ENCODE results near the gene SF3B4.
"Not testable (repeated sequence)": the region's sequence is repeated elsewhere in the genome, so short reads cannot be mapped to it uniquely, and the experiment has no call there.

The SF3B4 gene

DNA sequence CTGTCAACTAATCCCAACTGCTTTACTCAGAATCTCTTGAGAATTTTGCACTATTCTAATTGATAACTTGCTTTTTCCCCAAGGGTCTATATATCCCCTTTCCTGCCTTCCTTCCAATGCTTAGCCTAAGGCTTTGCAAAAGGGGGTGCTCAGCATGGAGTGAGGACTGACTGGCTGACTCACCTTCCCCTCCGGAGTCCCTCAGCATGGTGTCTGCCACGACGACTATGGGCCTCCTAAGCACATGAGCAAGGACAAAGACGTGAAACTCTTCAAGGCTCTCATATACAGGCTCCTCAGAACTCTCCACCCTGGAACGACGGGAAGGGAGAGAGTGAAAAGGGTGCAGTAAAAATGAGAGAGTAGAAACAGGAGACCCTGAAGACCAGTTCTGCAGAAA lies 22.3 kb upstream of the SF3B4 start:
- Histone ChIP-seq H4K20me1 (no peaks in the 10 kb centered on the region), H3K4me1 (no peaks in the 10 kb centered on the region), H3K36me3 (no peaks in the 10 kb centered on the region), H3K9ac (no peak overlapping the region), H3K27me3 (no peaks in the 10 kb centered on the region), H3K9me3 (no peaks in the 10 kb centered on the region), H3K4me2 (no peak overlapping the region), H3K27ac (no peak overlapping the region), H3K4me3 (no peak overlapping the region)
- no peak for TF ChIP-seq Cebpa-rat (IDR thresholded peaks at IDR 0.05)

- Histone ChIP-seq H3K36me3 (no peaks in the 10 kb centered on the region), H3K9ac (no peak overlapping the region)
- TF ChIP-seq Cebpa-rat (IDR thresholded peaks at IDR 0.05): no peak
Measured at GRCh38 chr1:149945206-149945605, 17.6 kb upstream of the SF3B4 start.

DNA sequence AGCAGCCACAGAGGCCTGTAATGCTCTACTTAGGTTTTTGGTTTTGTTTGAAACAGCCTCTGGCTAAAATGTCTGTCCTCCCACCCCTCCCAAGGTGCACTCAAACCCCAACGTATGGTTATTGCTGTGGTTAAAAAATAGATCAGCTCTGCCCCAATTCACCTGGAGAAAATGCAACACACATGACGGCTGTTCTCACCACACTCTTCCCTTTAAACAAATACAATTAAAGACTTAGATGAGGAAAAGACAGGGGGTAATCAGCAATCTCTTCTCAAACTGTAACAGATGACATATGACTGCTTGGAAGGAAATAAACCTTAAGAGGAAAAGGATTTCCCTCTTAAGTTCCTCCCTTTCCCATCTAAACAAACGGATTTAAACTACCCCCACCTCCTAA lies 15.3 kb upstream of the SF3B4 start:
- no peak overlapping the region for H3K4me2 ChIP-seq
- H3K9ac ChIP-seq: no peak overlapping the region
- H3K9me3 ChIP-seq: no peaks in the 10 kb centered on the region
- H3K4me3 ChIP-seq: no peak overlapping the region
- no peaks in the 10 kb centered on the region for H3K36me3 ChIP-seq
- H3K27ac ChIP-seq: no peak overlapping the region
- no peaks in the 10 kb centered on the region for H3K27me3 ChIP-seq
- H4K20me1 ChIP-seq: no peaks in the 10 kb centered on the region
- no peak for TF ChIP-seq Cebpa-rat (IDR thresholded peaks at IDR 0.05)
- H3K4me1 ChIP-seq: no peaks in the 10 kb centered on the region

More at GRCh38 chr1:149945206-149945605, 17.6 kb upstream of the SF3B4 start:
- Histone ChIP-seq H3K4me3 (no peak overlapping the region), H3K27ac (no peak overlapping the region), H3K27me3 (no peaks in the 10 kb centered on the region), H4K20me1 (no peaks in the 10 kb centered on the region), H3K9me3 (no peaks in the 10 kb centered on the region), H3K4me1 (no peaks in the 10 kb centered on the region), H3K4me2 (no peak overlapping the region)

GRCh38 chr1:149942207-149942606 lies 14.6 kb upstream of the SF3B4 start:
- H4K20me1 ChIP-seq: no peaks in the 10 kb centered on the region
- no peak overlapping the region for H3K4me3 ChIP-seq
- no peaks in the 10 kb centered on the region for H3K9me3 ChIP-seq
- no peak overlapping the region for H3K9ac ChIP-seq
- no peaks in the 10 kb centered on the region for H3K36me3 ChIP-seq
- no peaks in the 10 kb centered on the region for H3K4me1 ChIP-seq
- no peak for TF ChIP-seq Cebpa-rat (IDR thresholded peaks at IDR 0.05)
- no peak overlapping the region for H3K4me2 ChIP-seq
- no peaks in the 10 kb centered on the region for H3K27me3 ChIP-seq
- H3K27ac ChIP-seq: no peak overlapping the region

DNA sequence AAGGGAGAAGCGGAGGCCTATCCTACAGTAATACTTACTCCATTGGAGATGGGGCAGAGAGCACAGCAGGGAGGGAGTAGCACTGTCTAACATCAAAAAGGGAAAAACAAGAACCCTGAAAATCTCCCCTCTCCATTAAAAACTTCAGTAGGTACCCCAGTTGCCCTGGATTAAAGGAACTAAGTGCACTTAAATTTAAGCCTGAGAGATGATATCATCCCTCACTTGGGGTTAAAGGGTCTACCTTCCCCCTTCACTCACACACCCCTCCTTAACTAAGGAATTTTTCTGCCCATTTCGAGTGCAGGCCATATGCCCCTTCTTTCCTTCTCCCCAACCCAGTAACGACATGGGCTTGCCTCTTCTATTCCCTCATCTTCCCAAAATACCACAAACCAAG lies 12.8 kb upstream of the SF3B4 start:
- no peak overlapping the region for H3K4me2 ChIP-seq
- H3K4me3 ChIP-seq: no peak overlapping the region
- no peaks in the 10 kb centered on the region for H3K9me3 ChIP-seq
- no peak overlapping the region for H3K9ac ChIP-seq
- H3K27me3 ChIP-seq: no peaks in the 10 kb centered on the region
- TF ChIP-seq Cebpa-rat (IDR thresholded peaks at IDR 0.05): no peak
- no peaks in the 10 kb centered on the region for H4K20me1 ChIP-seq
- no peaks in the 10 kb centered on the region for H3K36me3 ChIP-seq
- no peak overlapping the region for H3K27ac ChIP-seq
- H3K4me1 ChIP-seq: no peaks in the 10 kb centered on the region

GRCh38 chr1:149938668-149939003 lies 11.0 kb upstream of the SF3B4 start:
- not testable (repeated sequence) for H3K9ac ChIP-seq, H4K20me1 ChIP-seq, H3K36me3 ChIP-seq, H3K4me2 ChIP-seq, H3K9me3 ChIP-seq, H3K27me3 ChIP-seq, H3K27ac ChIP-seq, H3K4me1 ChIP-seq, H3K4me3 ChIP-seq

- Histone ChIP-seq H3K4me3 (no peak overlapping the region), H3K9ac (no peak overlapping the region), H3K27ac (no peak overlapping the region), H3K4me1 (no peaks in the 10 kb centered on the region), H3K36me3 (no peaks in the 10 kb centered on the region), H3K9me3 (no peaks in the 10 kb centered on the region), H4K20me1 (no peaks in the 10 kb centered on the region), H3K27me3 (no peaks in the 10 kb centered on the region), H3K4me2 (no peak overlapping the region; the same call in 1 of the 2 replicates)
- TF ChIP-seq Cebpa-rat (IDR thresholded peaks at IDR 0.05): no peak
Measured at GRCh38 chr1:149937759-149938158, 10.2 kb upstream of the SF3B4 start.

GRCh38 chr1:149936992-149937705 lies 9.5 kb upstream of the SF3B4 start:
- H3K36me3 ChIP-seq: no peaks in the 10 kb centered on the region
- no peak overlapping the region for H3K4me3 ChIP-seq
- no peak overlapping the region for H3K27ac ChIP-seq
- no peak overlapping the region for H3K4me2 ChIP-seq
- no peaks in the 10 kb centered on the region for H3K9me3 ChIP-seq
- no peaks in the 10 kb centered on the region for H3K27me3 ChIP-seq
- no peaks in the 10 kb centered on the region for H3K4me1 ChIP-seq
- H4K20me1 ChIP-seq: no peaks in the 10 kb centered on the region
- TF ChIP-seq Cebpa-rat (IDR thresholded peaks at IDR 0.05): no peak
- H3K9ac ChIP-seq: no peak overlapping the region

- TF ChIP-seq Cebpa-rat (IDR thresholded peaks at IDR 0.05): no peak
- Histone ChIP-seq H3K4me1 (no peaks in the 10 kb centered on the region), H3K27me3 (no peaks in the 10 kb centered on the region), H3K4me3 (no peak within 1 kb of the TSS), H3K9ac (no peak within 1 kb of the TSS), H3K9me3 (no peaks in the 10 kb centered on the region), H4K20me1 (no peaks in the 10 kb centered on the region), H3K4me2 (no peak within 1 kb of the TSS), H3K36me3 (no peaks in the 10 kb centered on the region), H3K27ac (no peak within 1 kb of the TSS)
Measured at GRCh38 chr1:149936170-149936991, 8.8 kb upstream of the SF3B4 start, which contains the start of gene MTMR11. Gene MTMR11 (minus strand): TSS chr1:149936879. CDS start chr1:149936647, 232 bp downstream.

- H4K20me1 ChIP-seq: no peaks in the 10 kb centered on the region
- no peak overlapping the region for H3K27ac ChIP-seq
- H3K36me3 ChIP-seq: no peaks in the 10 kb centered on the region
- no peak overlapping the region for H3K9ac ChIP-seq
- H3K9me3 ChIP-seq: no peaks in the 10 kb centered on the region
- no peak overlapping the region for H3K4me2 ChIP-seq
- no peaks in the 10 kb centered on the region for H3K4me1 ChIP-seq
- no peak for TF ChIP-seq Cebpa-rat (IDR thresholded peaks at IDR 0.05)
- H3K4me3 ChIP-seq: no peak overlapping the region
- H3K27me3 ChIP-seq: no peaks in the 10 kb centered on the region
Measured at GRCh38 chr1:149934356-149934755, 6.8 kb upstream of the SF3B4 start.
